HepG2 (cell line): ENCODE results near the gene GYS1. TPM values are rescaled to one million over a fixed set of nuclear protein-coding genes. Genes with fewer than 3 reads are reported as not detected.
A peak's percentile ranks its signal among the peaks of the same experiment; 100 is the strongest.

Experiments used
- ATF2 ChIP-seq: sonication (generic); formaldehyde crosslinking; IDR thresholded peaks from 2 replicates; pipeline ENCODE4 v1.4.0; 2020; ENCODE audit warnings: missing genetic modification reagents
- DR1 ChIP-seq: sonication (generic); formaldehyde crosslinking; IDR thresholded peaks from 2 replicates; pipeline ENCODE4 v1.8.0; 2021; ENCODE audit warnings: mild to moderate bottlenecking, missing genetic modification reagents, inconsistent platforms
- HNRNPL ChIP-seq: fragments of 200-400 bp; formaldehyde crosslinking; IDR thresholded peaks from 2 replicates; pipeline ENCODE4 v1.6.1; 2017; ENCODE audit warnings: mild to moderate bottlenecking, low read depth, low read length
- ZNF234 ChIP-seq: sonication (generic); formaldehyde crosslinking; conservative IDR thresholded peaks from 2 replicates; pipeline ENCODE4 v1.5.1; 2020; ENCODE audit warnings: mild to moderate bottlenecking, missing genetic modification reagents
- ZNF280B ChIP-seq: sonication (generic); formaldehyde crosslinking; IDR thresholded peaks from 2 replicates; pipeline ENCODE4 v1.5.0; 2020; ENCODE audit warnings: missing genetic modification reagents, mild to moderate bottlenecking, borderline replicate concordance
- ZNF362 ChIP-seq: sonication (generic); formaldehyde crosslinking; IDR thresholded peaks from 2 replicates; pipeline ENCODE4 v1.4.0; 2020; ENCODE audit warnings: missing genetic modification reagents, mild to moderate bottlenecking, borderline replicate concordance
- ZNF382 ChIP-seq: sonication (generic); formaldehyde crosslinking; IDR thresholded peaks from 2 replicates; pipeline ENCODE4 v1.5.0; 2020; ENCODE audit warnings: missing genetic modification reagents, mild to moderate bottlenecking, borderline replicate concordance
- ZNF749 ChIP-seq: sonication (generic); formaldehyde crosslinking; IDR thresholded peaks from 2 replicates; pipeline ENCODE4 v1.8.0; 2022; ENCODE audit warnings: mild to moderate bottlenecking, missing genetic modification reagents, moderate library complexity, borderline replicate concordance
- ZSCAN22 ChIP-seq: sonication (generic); formaldehyde crosslinking; IDR thresholded peaks from 2 replicates; pipeline ENCODE4 v1.4.0; 2020; ENCODE audit warnings: mild to moderate bottlenecking, missing genetic modification reagents
- polyA plus RNA-seq, 8 experiments: library from polyadenylated mRNA; depleted of rRNA in 3 of 8; stranded (reverse) in 7 of 8; unstranded in 1 of 8; fragments of >200 nt; fragmentation: Illumina TruSeq in 4 of 8; extraction: Trizol in 4 of 8; gene quantifications; 2 replicates each; pipeline versions ENCODE4 v1.2.1 to v1.2.3, GENCODE V29; 2011 to 2016; ENCODE audit warnings: low read depth in 4 of 8, missing spikeins in 1 of 8, mixed read lengths in 1 of 8; ENCODE audit not compliant: insufficient read depth in 1 of 8
- total RNA-seq, 5 experiments: library from RNA; depleted of rRNA; stranded (reverse); fragments of >200 nt; fragmentation: Illumina TruSeq; extraction: Trizol; gene quantifications; 2 replicates each; pipeline ENCODE4 v1.2.3, GENCODE V29; 2016; ENCODE audit warnings: low read depth in 1 of 5
- TF ChIP-seq, protein P1 (sequence below): sonication (generic); formaldehyde crosslinking; IDR thresholded peaks from one replicate; pipeline ENCODE4 v1.5.1; 2020; ENCODE audit warnings: mild to moderate bottlenecking, missing genetic modification reagents; ENCODE audit errors: not compliant biosample characterization
- TF ChIP-seq, protein P2 (sequence below): IDR thresholded peaks from 2 replicates; pipeline ENCODE4 v1.6.1; 2012; ENCODE audit warnings: inconsistent platforms
- TF ChIP-seq, protein P3 (sequence below): sonication (generic); formaldehyde crosslinking; IDR thresholded peaks from 2 replicates; pipeline ENCODE4 v1.4.0; 2020; ENCODE audit warnings: missing genetic modification reagents

The GYS1 gene
- total and polyA plus RNA-seq, 2 of the 13 experiments (the other 11 are each of a cell fraction or from before 2014, with no cell fraction given) = 18.4 to 42.1 TPM

DNA sequence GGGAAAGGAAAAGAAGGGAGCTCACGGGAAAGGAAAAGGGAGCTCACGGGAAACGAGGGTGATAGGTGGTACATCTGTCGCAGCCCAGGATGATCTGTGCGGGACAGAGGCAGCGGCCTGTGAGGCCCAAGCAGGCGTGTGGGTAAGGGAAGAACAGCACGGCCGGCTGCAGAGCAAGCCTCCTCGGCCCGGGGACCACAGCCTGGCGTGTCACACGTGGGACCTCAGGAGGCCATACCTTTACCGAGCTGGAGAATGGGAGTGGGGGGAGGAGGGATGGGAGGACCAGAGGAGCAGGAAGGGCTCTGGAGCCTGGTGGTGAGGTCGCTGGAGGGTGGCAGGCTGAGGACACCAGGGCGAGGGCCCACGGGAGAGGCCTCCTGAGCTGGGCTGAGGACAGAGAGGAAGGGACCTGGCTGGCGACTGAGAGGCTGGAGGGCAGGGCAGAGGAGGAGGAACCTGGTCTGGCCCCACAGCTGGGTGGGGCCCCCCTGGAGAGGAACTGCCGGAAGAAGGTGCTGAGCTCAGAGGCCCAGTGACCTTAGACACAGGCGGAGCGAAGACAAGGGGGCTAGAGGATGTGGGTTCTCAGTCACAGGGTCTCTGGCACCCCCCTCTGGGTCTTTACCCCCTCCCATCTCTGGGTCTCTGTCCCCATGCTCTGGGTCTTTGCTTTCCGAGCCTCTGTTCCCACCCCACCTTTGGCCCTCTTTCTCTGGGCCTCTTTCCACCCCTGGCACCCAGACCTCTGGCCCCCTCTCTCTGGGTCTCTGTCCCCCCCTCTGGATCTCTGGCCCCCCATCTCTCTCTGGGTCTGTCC is 30.9 kb downstream of the GYS1 start (continued):
- TF ChIP-seq, protein P1, sequence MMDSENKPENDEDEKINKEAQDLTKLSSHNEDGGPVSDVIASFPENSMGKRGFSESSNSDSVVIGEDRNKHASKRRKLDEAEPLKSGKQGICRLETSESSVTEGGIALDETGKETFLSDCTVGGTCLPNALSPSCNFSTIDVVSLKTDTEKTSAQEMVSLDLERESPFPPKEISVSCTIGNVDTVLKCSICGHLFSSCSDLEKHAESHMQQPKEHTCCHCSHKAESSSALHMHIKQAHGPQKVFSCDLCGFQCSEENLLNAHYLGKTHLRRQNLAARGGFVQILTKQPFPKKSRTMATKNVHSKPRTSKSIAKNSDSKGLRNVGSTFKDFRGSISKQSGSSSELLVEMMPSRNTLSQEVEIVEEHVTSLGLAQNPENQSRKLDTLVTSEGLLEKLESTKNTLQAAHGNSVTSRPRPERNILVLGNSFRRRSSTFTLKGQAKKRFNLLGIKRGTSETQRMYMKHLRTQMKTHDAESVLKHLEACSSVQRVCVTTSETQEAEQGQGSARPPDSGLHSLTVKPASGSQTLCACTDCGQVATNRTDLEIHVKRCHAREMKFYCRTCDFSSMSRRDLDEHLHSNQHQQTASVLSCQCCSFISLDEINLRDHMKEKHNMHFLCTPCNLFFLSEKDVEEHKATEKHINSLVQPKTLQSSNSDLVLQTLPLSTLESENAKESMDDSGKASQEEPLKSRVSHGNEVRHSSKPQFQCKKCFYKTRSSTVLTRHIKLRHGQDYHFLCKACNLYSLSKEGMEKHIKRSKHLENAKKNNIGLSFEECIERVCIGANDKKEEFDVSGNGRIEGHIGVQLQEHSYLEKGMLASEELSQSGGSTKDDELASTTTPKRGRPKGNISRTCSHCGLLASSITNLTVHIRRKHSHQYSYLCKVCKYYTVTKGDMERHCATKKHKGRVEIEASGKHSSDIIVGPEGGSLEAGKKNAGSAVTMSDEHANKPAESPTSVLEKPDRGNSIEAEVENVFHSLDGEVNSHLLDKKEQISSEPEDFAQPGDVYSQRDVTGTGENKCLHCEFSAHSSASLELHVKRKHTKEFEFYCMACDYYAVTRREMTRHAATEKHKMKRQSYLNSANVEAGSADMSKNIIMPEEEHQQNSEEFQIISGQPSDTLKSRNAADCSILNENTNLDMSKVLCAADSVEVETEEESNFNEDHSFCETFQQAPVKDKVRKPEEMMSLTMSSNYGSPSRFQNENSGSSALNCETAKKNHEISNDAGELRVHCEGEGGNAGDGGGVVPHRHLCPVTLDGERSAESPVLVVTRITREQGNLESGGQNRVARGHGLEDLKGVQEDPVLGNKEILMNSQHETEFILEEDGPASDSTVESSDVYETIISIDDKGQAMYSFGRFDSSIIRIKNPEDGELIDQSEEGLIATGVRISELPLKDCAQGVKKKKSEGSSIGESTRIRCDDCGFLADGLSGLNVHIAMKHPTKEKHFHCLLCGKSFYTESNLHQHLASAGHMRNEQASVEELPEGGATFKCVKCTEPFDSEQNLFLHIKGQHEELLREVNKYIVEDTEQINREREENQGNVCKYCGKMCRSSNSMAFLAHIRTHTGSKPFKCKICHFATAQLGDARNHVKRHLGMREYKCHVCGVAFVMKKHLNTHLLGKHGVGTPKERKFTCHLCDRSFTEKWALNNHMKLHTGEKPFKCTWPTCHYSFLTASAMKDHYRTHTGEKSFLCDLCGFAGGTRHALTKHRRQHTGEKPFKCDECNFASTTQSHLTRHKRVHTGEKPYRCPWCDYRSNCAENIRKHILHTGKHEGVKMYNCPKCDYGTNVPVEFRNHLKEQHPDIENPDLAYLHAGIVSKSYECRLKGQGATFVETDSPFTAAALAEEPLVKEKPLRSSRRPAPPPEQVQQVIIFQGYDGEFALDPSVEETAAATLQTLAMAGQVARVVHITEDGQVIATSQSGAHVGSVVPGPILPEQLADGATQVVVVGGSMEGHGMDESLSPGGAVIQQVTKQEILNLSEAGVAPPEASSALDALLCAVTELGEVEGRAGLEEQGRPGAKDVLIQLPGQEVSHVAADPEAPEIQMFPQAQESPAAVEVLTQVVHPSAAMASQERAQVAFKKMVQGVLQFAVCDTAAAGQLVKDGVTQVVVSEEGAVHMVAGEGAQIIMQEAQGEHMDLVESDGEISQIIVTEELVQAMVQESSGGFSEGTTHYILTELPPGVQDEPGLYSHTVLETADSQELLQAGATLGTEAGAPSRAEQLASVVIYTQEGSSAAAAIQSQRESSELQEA (CRISPR knock-in tag) = peak; percentile 85
- TF ChIP-seq, protein P2, sequence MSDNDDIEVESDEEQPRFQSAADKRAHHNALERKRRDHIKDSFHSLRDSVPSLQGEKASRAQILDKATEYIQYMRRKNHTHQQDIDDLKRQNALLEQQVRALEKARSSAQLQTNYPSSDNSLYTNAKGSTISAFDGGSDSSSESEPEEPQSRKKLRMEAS = peak; percentile 45; the same call in 1 of the 2 replicates
- TF ChIP-seq, protein P3, sequence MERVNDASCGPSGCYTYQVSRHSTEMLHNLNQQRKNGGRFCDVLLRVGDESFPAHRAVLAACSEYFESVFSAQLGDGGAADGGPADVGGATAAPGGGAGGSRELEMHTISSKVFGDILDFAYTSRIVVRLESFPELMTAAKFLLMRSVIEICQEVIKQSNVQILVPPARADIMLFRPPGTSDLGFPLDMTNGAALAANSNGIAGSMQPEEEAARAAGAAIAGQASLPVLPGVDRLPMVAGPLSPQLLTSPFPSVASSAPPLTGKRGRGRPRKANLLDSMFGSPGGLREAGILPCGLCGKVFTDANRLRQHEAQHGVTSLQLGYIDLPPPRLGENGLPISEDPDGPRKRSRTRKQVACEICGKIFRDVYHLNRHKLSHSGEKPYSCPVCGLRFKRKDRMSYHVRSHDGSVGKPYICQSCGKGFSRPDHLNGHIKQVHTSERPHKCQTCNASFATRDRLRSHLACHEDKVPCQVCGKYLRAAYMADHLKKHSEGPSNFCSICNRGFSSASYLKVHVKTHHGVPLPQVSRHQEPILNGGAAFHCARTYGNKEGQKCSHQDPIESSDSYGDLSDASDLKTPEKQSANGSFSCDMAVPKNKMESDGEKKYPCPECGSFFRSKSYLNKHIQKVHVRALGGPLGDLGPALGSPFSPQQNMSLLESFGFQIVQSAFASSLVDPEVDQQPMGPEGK (CRISPR knock-in tag) = peak; percentile 99
- TF ChIP-seq ZNF382 = no peak
- peak; percentile 69; the same call in 1 of the 2 replicates for TF ChIP-seq ZNF749 (CRISPR knock-in tag)
- peak; percentile 95; the same call in 1 of the 2 replicates for TF ChIP-seq HNRNPL
- 0 out of 2 replicates have a peak, but pooled peaks have one; percentile 21 for TF ChIP-seq ZNF234
- TF ChIP-seq DR1 (CRISPR knock-in tag) = peak; percentile 87
- peak; percentile 45 for TF ChIP-seq ZNF362
- TF ChIP-seq ZSCAN22 = no peak
- TF ChIP-seq ATF2 = peak; percentile 79
- peak; percentile 82; the same call in 1 of the 2 replicates for TF ChIP-seq ZNF280B (CRISPR knock-in tag)
